ENCODE measurements around the gene AGAP1. TPM values are rescaled to one million over a fixed set of nuclear protein-coding genes. Genes with fewer than 3 reads are reported as not detected.

AGAP1 gene
- total RNA-seq, 2 donors from 2014 or later, result 19.1 to 20.8 TPM

- no peak for DNase-seq (ENCODE audit: low spot score)
- Histone ChIP-seq H3K4me3 (no peak overlapping the region), H3K27me3 (replicated peaks; ENCODE audit: insufficient read depth) (no peaks in the 10 kb centered on the region), H3K4me1 (ENCODE audit: control insufficient read depth in 1 of 2, low read depth in 2 of 2) (no peaks in the 10 kb centered on the region), H3K36me3 (peaks cover 3% of the 10 kb centered on the region), H3K9me3 (no peaks in the 10 kb centered on the region), H3K27ac (no peak overlapping the region)
- ATAC-seq (ENCODE audit: insufficient number of reproducible peaks, low FRiP score, low read depth), result no peak
- no peak for TF ChIP-seq CTCF (IDR thresholded peaks at IDR 0.05)
Observed at GRCh38 chr2:236044191-236044590, 550.3 kb downstream of the AGAP1 start.

- Histone ChIP-seq H3K27ac (no peak overlapping the region), H3K27me3 (replicated peaks; ENCODE audit: insufficient read depth) (no peaks in the 10 kb centered on the region), H3K36me3 (peaks cover 2% of the 10 kb centered on the region), H3K4me3 (no peak overlapping the region), H3K9me3 (no peaks in the 10 kb centered on the region), H3K4me1 (ENCODE audit: control insufficient read depth in 1 of 2, low read depth in 2 of 2) (no peaks in the 10 kb centered on the region)
- DNase-seq (ENCODE audit: low spot score) (no peak), ATAC-seq (ENCODE audit: insufficient number of reproducible peaks, low FRiP score, low read depth) (no peak)
- TF ChIP-seq CTCF (IDR thresholded peaks at IDR 0.05), result no peak
Observed at GRCh38 chr2:236045251-236046235, 551.7 kb downstream of the AGAP1 start.

GRCh38 chr2:236046715-236047114 is 552.9 kb downstream of the AGAP1 start:
- Histone ChIP-seq H3K36me3 (no peaks in the 10 kb centered on the region), H3K4me3 (no peak overlapping the region), H3K27me3 (replicated peaks; ENCODE audit: insufficient read depth) (no peaks in the 10 kb centered on the region), H3K27ac (no peak overlapping the region), H3K4me1 (ENCODE audit: control insufficient read depth in 1 of 2, low read depth in 2 of 2) (no peaks in the 10 kb centered on the region), H3K9me3 (no peaks in the 10 kb centered on the region)
- no peak for DNase-seq (ENCODE audit: low spot score)
- no peak for TF ChIP-seq CTCF (IDR thresholded peaks at IDR 0.05)
- ATAC-seq (ENCODE audit: insufficient number of reproducible peaks, low FRiP score, low read depth), result no peak

GRCh38 chr2:236047176-236047575 is 553.3 kb downstream of the AGAP1 start:
- no peaks in the 10 kb centered on the region for H3K27me3 ChIP-seq (replicated peaks; ENCODE audit: insufficient read depth)
- no peak overlapping the region for H3K27ac ChIP-seq
- no peak for DNase-seq (ENCODE audit: low spot score)
- no peaks in the 10 kb centered on the region for H3K36me3 ChIP-seq
- no peak for ATAC-seq (ENCODE audit: insufficient number of reproducible peaks, low FRiP score, low read depth)
- no peaks in the 10 kb centered on the region for H3K9me3 ChIP-seq
- no peak overlapping the region for H3K4me3 ChIP-seq
- no peaks in the 10 kb centered on the region for H3K4me1 ChIP-seq (ENCODE audit: control insufficient read depth in 1 of 2, low read depth in 2 of 2)
- no peak for TF ChIP-seq CTCF (IDR thresholded peaks at IDR 0.05)

- TF ChIP-seq CTCF (IDR thresholded peaks at IDR 0.05), result no peak
- H3K27me3 ChIP-seq (replicated peaks; ENCODE audit: insufficient read depth), result no peaks in the 10 kb centered on the region
- no peaks in the 10 kb centered on the region for H3K4me1 ChIP-seq (ENCODE audit: control insufficient read depth in 1 of 2, low read depth in 2 of 2)
- H3K4me3 ChIP-seq, result no peak overlapping the region
- no peaks in the 10 kb centered on the region for H3K36me3 ChIP-seq
- DNase-seq (ENCODE audit: low spot score) (no peak), ATAC-seq (ENCODE audit: insufficient number of reproducible peaks, low FRiP score, low read depth) (no peak)
- no peak overlapping the region for H3K27ac ChIP-seq
- H3K9me3 ChIP-seq, result no peaks in the 10 kb centered on the region
Observed at GRCh38 chr2:236047886-236048540, 554.2 kb downstream of the AGAP1 start.

Data from thoracic aorta (tissue), 2 donors.